ENCODE measurements around the gene NMT1.

DNA sequence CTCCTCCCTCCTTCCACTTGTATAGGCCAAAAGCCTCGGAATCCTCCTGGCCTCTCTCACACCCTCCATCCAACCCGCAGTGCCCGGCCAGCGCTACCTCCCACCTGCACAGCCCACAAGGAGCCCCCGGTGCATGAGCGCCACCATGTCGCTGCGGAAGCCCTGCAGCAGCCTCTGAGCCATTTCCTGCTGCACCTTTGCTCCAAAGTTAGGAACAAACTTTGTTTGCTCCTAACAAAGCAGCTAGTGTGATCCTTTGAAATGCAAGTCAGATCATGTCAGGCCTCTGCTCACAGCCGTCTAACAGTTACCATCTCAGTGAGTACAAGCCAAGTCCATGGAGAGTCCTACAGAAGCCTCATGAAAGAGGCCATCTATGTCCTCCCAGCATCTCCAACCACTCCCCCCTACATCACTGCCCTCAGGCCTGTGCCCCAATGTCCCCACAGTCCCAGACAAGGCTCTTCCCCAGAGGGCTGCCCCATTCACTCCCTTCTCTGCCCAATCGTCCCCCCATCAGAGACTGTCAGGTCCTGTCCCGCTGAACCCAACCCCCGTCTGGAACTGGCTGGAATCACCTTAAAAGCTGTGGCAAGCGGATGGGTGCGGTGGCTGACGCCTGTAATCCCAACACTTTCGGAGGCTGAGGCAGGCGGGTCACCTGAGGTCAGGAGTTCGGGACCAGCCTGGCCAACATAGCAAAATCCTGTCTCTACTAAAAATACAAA, 17.1 kb upstream of the NMT1 start:
- TF ChIP-seq POLR2AphosphoS5 (IDR thresholded peaks at IDR 0.05; ENCODE audit: low read depth, low read length) (no peak), SIN3A (IDR thresholded peaks at IDR 0.05; ENCODE audit: borderline replicate concordance, insufficient read depth, low read length) (no peak), TAF1 (IDR thresholded peaks at IDR 0.05; ENCODE audit: borderline replicate concordance, insufficient read depth, low read length) (no peak)
- TF ChIP-seq, protein P1, sequence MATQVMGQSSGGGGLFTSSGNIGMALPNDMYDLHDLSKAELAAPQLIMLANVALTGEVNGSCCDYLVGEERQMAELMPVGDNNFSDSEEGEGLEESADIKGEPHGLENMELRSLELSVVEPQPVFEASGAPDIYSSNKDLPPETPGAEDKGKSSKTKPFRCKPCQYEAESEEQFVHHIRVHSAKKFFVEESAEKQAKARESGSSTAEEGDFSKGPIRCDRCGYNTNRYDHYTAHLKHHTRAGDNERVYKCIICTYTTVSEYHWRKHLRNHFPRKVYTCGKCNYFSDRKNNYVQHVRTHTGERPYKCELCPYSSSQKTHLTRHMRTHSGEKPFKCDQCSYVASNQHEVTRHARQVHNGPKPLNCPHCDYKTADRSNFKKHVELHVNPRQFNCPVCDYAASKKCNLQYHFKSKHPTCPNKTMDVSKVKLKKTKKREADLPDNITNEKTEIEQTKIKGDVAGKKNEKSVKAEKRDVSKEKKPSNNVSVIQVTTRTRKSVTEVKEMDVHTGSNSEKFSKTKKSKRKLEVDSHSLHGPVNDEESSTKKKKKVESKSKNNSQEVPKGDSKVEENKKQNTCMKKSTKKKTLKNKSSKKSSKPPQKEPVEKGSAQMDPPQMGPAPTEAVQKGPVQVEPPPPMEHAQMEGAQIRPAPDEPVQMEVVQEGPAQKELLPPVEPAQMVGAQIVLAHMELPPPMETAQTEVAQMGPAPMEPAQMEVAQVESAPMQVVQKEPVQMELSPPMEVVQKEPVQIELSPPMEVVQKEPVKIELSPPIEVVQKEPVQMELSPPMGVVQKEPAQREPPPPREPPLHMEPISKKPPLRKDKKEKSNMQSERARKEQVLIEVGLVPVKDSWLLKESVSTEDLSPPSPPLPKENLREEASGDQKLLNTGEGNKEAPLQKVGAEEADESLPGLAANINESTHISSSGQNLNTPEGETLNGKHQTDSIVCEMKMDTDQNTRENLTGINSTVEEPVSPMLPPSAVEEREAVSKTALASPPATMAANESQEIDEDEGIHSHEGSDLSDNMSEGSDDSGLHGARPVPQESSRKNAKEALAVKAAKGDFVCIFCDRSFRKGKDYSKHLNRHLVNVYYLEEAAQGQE (IDR thresholded peaks at IDR 0.05; ENCODE audit: insufficient read depth in 1 of 2, low read depth in 2 of 2, low read length in 2 of 2): no peak
